Gastrocnemius medialis (tissue), 4 donors: ENCODE data around the gene LRRC3. TPM values are rescaled to one million over a fixed set of nuclear protein-coding genes. Genes with fewer than 3 reads are reported as not detected.

Source experiments
- ATAC-seq, 2 donors: fragments of 150-250 bp; one replicate each; pipeline ENCODE4 v1.9.1; 2016
- DNase-seq, 2 donors: peaks; one replicate each; pipeline ENCODE4 v3.0.0-alpha.2; 2019
- H3K27ac ChIP-seq, 4 donors: fragments of 200-600 bp; sonication (generic); 1 replicate in 1 of 4; 2 replicates in 3 of 4; pipeline ENCODE4 v1.5.1; 2016 to 2018; ENCODE audit warnings: mild to moderate bottlenecking in 2 of 4, moderate library complexity in 1 of 4
- H3K27me3 ChIP-seq, 3 donors: fragments of 200-600 bp; sonication (generic) in 2 of 3; 1 replicate in 1 of 3; 2 replicates in 2 of 3; pipeline versions ENCODE4 v1.5.1 to v1.6.0; 2016 to 2019; ENCODE audit warnings: mild to moderate bottlenecking in 1 of 3, moderate library complexity in 1 of 3
- H3K36me3 ChIP-seq, 2 donors: fragments of 200-600 bp; sonication (generic) in 1 of 2; one replicate each; pipeline ENCODE4 v1.5.1; 2017 to 2018
- H3K4me1 ChIP-seq, 2 donors: fragments of 200-600 bp; sonication (generic) in 1 of 2; one replicate each; pipeline ENCODE4 v1.5.1; 2016 to 2017; ENCODE audit warnings: mild to moderate bottlenecking in 2 of 2
- H3K4me3 ChIP-seq, 4 donors: fragments of 200-600 bp; sonication (generic) in 3 of 4; 1 replicate in 1 of 4; 2 replicates in 3 of 4; pipeline ENCODE4 v1.5.1; 2016 to 2019; ENCODE audit warnings: mild to moderate bottlenecking in 2 of 4
- H3K9me3 ChIP-seq, 3 donors: fragments of 200-600 bp; sonication (generic) in 2 of 3; 1 replicate in 1 of 3; 2 replicates in 2 of 3; pipeline ENCODE4 v1.5.1; 2016 to 2019
- CTCF ChIP-seq, 5 experiments: fragments of 450-650 bp in 3 of 5; fragments of 200-600 bp in 2 of 5; sonication (generic) in 2 of 5; IDR thresholded peaks in 4 of 5; conservative IDR thresholded peaks in 1 of 5; 1 replicate in 4 of 5; 2 replicates in 1 of 5; pipeline ENCODE4 v1.5.1; 2016 to 2019; ENCODE audit warnings: antibody characterized with exemption in 5 of 5, mild to moderate bottlenecking in 3 of 5, moderate library complexity in 3 of 5
- POLR2A ChIP-seq, 2 donors: fragments of 450-650 bp; IDR thresholded peaks; one replicate each; pipeline ENCODE4 v1.6.1; 2017; ENCODE audit warnings: antibody characterized with exemption in 2 of 2, mild to moderate bottlenecking in 2 of 2, moderate library complexity in 2 of 2
- in situ Hi-C, 4 donors: fragments of 200-750 bp; cut with MboI; loops; one replicate each; pipeline versions ENCODE4 v1.15.0 to v1.8.0; 2017; ENCODE audit warnings: low sequenced_read_pairs in 4 of 4
- intact Hi-C: fragments of 100-400 bp; cut with DNase I; formaldehyde crosslinking; loops from one replicate; pipeline ENCODE4 v1.15.1; 2023; ENCODE audit warnings: low total_unique reads
- total RNA-seq, 4 donors: library from RNA; depleted of rRNA; stranded (reverse); fragments of >200 nt; gene quantifications; one replicate each; pipeline versions ENCODE4 v1.1.0 to v1.2.3, GENCODE V29; 2016

The LRRC3 gene
- total RNA-seq, 4 donors from 2014 or later, result 0.36 to 0.70 (median 0.55) TPM

DNA sequence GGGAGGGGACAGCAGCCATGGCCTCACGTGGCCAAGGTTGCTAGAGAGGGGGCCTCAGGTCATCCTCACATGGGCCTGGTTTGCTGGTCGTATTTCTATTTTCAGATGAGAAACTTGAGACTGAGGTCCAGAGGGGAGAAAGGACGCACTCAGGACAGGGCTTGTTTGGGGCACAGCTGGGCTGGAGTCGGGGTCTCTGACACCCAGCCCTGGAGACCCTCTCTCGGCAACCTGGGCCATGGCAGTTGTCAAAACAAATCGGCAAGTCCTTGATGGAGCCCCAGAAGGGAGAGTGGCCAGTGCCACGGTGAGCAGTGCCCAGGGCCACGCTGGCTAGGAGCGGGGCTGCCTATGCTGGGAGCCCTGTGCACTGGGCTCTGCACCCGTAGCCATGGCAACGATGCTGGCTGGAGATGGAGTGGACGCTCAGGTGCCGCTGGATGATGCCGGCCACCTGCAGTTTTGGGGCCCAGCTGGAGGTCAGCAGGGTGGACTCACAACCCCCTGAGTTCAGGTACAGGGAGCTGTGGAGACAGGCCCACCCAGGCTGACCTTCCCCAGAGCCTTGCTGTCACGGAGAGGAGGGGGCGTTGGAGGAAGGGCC is 11.1 kb downstream of the LRRC3 start:
- no peaks in the 10 kb centered on the region for H3K4me1 ChIP-seq
- ATAC-seq (no peak), DNase-seq (no peak)
- in situ Hi-C loops (no loop called here), intact Hi-C loops (no loop called here)
- H3K36me3 ChIP-seq, result no peaks in the 10 kb centered on the region
- TF ChIP-seq POLR2A (IDR thresholded peaks at IDR 0.05), result no peak
- no peak for TF ChIP-seq CTCF (IDR thresholded peaks at IDR 0.05 in 4 of 5, conservative IDR thresholded peaks at IDR 0.05 in 1 of 5)
- H3K9me3 ChIP-seq, result no peaks in the 10 kb centered on the region
- no peak overlapping the region for H3K4me3 ChIP-seq
- peaks cover 0 to 5% (median 4%) of the 10 kb centered on the region in 3 donors for H3K27me3 ChIP-seq
- H3K27ac ChIP-seq, result no peak overlapping the region

DNA sequence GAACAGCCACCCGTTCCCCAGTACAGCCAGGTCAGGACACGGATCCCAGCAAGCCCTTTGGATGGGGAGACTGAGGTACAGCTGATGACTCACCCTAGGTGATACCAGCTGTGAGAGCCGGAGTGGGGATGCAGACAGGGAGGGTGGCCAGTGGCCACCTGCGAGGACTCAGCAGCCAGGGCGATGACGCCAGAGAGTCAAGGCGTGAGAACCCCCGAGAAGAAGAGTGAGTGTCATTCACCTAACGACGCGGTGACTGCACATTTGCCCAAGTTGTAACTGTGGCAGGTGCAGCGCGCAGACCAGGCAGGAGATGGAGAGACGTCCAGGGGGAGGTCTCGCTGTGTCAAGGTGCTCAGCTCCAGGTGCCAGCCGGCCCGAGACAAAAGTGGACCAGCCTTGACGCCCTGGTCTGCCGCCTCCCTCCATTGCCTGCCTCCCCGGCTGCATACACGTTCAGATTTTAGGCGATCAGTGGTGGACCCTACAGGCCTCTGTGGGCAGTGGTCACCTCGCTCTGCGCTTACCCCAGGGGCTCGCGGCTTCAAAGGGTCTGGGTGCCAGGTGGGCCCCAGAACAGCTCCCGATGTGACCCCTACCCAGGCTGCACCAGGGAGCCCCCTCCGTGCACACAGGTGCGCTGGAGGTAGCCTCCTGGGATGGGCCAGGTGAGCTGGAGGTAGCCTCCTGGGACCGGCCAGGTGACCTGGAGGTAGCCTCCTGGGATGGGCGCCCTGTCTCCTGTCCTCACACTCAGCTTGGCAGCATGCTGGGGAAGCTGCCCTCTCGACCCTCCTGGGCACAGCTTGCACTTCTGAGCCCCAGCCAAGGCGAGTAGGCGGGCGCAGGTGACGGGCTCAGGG is 11.9 kb downstream of the LRRC3 start:
- Histone ChIP-seq H3K36me3 (no peaks in the 10 kb centered on the region), H3K4me1 (no peaks in the 10 kb centered on the region), H3K4me3 (no peak overlapping the region), H3K9me3 (no peaks in the 10 kb centered on the region), H3K27ac (no peak overlapping the region), H3K27me3 (peaks cover 0 to 5% (median 4%) of the 10 kb centered on the region in 3 donors)
- TF ChIP-seq POLR2A (IDR thresholded peaks at IDR 0.05) (no peak), CTCF (IDR thresholded peaks at IDR 0.05 in 4 of 5, conservative IDR thresholded peaks at IDR 0.05 in 1 of 5) (no peak)
- intact Hi-C loops, result no loop called here
- ATAC-seq (no peak), DNase-seq (no peak)
- in situ Hi-C loops, result no loop called here

DNA sequence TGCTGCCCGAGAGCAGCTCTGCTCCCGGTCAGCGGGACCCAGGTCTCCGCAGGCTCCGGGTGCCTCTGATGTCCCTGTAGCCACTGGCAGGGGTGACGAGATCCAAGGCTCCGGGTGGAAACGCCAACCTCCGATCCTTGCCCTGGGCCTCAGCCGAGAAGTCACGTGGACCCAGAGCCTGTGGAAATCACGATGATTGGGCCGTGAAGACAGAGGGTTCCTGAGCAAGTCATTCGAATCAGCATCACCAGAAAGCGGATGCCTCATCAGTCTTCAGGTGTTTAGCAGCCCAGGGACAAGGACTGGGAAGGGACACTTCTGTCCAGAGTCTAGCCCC is 12.5 kb downstream of the LRRC3 start:
- in situ Hi-C loops, result no loop called here
- TF ChIP-seq POLR2A (IDR thresholded peaks at IDR 0.05) (no peak), CTCF (IDR thresholded peaks at IDR 0.05 in 4 of 5, conservative IDR thresholded peaks at IDR 0.05 in 1 of 5) (no peak)
- H3K4me3 ChIP-seq, result no peak overlapping the region

DNA sequence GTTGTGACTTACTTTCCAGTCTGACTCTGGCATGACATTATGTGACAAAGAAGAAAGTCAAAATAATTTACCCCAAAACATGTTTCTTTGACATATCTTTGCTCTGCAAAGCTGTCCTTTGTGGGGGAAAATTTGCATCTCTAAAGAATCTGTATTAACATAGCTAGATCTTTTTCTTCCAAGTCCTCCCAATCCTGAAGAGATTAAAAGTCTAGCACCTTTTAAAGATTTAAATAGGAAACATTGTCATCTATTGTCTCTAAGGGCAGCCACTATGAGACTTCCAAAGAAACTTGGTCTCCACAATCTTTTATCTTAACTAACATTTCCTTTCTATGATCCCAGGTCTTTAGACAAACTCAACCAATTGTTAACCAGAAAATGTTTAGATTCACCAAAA is 16.0 kb downstream of the LRRC3 start:
- Histone ChIP-seq H3K36me3 (no peaks in the 10 kb centered on the region), H3K4me3 (no peak overlapping the region), H3K9me3 (no peaks in the 10 kb centered on the region), H3K27ac (no peak overlapping the region), H3K27me3 (peaks cover 0 to 5% (median 0%) of the 10 kb centered on the region in 3 donors), H3K4me1 (no peaks in the 10 kb centered on the region)
- intact Hi-C loops, result no loop called here
- ATAC-seq (no peak), DNase-seq (no peak)
- in situ Hi-C loops, result no loop called here
- TF ChIP-seq POLR2A (IDR thresholded peaks at IDR 0.05) (no peak), CTCF (IDR thresholded peaks at IDR 0.05 in 4 of 5, conservative IDR thresholded peaks at IDR 0.05 in 1 of 5) (no peak)

More for the DNA sequence above, 12.5 kb downstream of the LRRC3 start:
- ATAC-seq (no peak), DNase-seq (no peak)
- Histone ChIP-seq H3K27ac (no peak overlapping the region), H3K36me3 (no peaks in the 10 kb centered on the region), H3K9me3 (no peaks in the 10 kb centered on the region), H3K27me3 (peaks cover 0 to 5% (median 4%) of the 10 kb centered on the region in 3 donors), H3K4me1 (no peaks in the 10 kb centered on the region)
- intact Hi-C loops, result no loop called here
